ENCODE measurements around the gene NCAM2.

NCAM2 gene

DNA sequence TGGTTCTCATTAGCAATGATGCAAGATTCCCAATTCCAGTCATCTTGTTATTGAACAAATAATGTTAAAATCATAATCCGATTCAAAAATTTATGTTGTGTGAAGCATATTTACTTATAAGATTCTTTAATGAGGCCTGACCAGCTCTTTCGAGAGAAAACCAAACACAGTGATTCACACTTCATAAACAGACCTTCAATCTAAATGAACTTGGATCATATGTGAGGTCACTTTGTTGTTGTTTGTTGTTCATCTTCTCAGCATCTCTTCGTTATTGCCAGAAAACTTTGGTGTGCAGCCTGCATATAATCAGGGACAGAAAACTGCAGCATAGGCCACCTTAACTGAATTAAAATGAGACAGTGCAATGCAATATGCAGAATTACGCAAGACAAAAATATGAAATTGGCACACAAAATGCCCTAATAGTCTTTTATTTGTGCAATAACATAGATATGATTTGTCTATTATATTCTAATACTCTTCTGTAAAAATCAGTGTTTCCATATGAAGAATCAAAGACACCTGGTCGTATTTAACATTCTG, 30.1 kb downstream of the NCAM2 start:
- no peak for DNase-seq (ENCODE audit: low spot score)

DNA sequence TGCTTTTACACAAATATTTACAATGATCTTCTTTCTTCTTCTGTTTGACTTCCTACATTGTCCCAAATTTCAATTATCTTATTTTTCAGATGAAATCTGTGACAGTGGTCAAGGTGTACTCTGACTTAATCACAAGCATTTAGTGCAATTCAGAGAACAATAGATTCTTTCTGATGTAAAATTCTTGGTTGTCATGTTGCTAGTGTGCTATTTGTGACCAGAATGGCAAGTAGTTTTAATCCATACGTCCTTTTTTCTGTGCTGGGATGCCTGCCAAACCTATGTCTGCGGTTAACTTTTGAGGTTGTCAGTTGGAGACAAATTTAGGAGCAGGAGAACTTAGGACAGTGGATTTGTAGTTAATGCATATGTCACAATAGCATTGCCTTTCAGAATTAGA, 31.0 kb downstream of the NCAM2 start:
- peak; percentile 3 for DNase-seq (ENCODE audit: low spot score)

DNA sequence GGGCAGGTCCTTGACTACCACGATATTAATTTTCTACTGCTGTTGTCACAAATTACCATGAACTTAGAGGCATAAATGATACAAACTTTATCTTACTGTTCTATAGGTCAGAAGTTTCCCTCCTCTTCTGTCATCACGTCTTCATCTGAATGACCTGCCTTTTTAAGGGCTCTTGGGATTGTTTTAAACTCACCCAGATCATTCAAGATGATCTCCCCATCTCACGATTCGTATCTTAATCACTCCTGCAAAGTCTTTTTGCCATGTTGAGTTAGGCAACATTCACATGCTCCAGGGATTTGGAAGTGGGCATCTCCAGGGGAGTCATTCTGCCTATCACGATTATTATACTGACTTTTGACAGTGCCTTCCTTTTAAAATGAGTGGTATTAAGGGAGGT, 32.1 kb downstream of the NCAM2 start:
- no peak for DNase-seq (ENCODE audit: low spot score)

DNA sequence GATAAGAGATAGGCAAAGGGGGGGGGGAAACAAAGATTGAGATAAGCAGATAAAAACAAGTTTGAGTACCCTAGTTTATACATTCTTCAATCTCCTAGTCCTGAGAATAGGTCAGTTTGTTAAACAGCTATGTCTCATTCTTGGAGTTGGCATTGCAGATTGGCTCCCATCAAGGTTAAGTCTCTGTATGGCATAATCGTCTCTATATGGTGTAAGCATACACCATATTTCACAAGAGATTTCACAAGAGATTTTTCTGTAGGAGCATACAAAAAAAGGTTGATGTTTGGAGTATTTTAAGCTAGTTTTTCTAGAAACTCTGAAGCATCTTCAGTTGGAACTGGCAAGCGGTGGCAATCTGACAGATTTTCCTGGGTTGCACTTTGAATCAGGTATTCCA, 35.8 kb downstream of the NCAM2 start:
- DNase-seq (ENCODE audit: low spot score) = no peak

DNA sequence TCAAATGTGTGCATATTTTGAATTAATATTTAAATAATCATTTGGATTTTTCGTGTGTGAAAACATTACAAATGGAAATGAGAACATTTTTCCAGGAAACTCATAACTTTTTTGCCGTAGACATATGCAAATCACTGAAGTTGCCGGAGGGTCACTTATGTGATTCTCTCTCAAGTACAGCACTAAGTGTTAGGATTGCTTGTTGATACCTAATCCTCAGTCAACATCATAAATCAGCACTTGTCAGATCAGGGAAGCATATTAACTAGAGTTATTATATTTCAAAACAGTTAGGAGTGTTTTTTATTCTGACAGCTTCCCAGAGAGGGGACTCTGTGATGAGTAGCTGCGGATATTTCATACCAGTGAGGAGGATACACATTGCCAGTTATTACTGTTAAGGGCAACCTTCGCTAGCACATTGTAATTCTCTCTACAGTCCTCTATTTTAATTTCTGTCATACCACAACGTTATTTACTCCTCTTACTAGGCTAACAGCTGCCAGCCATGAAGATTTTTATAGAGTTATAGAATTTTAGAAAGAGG, 41.5 kb downstream of the NCAM2 start:
- DNase-seq (ENCODE audit: low spot score) = no peak

DNA sequence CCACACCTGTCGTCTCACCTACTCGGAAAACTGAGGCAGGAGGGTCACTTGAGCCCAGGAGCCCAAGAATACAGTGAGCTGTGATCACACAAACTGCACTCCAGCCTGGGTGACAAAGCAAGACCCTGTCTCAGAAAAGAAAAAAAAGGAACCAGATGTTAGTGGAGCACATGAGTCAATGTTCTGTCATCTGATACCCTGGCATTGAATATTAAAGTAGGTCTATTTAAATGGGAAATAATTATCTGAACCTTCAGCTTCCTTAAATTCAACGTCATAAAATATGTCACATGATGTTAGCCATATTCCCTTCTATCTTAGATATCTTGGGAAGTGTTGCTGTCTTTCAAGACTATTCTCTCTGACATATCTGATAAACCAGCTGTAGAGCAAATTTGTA, 47.3 kb downstream of the NCAM2 start:
- no peak for DNase-seq (ENCODE audit: low spot score)

DNA sequence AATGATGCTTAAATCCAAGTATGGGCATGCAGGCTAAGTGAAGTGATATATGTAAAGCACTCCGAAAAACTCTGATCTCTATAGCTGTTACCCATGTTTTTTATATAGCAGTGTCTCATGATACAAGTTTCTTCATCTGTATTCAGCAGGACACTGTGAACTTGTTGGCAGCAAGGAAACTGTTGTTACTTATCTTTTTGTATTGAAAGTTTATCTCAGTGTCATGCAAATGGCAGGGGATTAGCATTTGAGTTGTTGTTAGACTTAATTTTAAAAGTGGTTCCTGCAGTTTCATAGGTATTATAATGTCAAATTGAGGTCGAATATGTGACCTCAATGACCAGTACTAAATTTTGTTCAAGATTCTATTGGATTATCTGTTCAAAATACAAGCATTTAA, 47.9 kb downstream of the NCAM2 start:
- no peak for DNase-seq (ENCODE audit: low spot score)

DNA sequence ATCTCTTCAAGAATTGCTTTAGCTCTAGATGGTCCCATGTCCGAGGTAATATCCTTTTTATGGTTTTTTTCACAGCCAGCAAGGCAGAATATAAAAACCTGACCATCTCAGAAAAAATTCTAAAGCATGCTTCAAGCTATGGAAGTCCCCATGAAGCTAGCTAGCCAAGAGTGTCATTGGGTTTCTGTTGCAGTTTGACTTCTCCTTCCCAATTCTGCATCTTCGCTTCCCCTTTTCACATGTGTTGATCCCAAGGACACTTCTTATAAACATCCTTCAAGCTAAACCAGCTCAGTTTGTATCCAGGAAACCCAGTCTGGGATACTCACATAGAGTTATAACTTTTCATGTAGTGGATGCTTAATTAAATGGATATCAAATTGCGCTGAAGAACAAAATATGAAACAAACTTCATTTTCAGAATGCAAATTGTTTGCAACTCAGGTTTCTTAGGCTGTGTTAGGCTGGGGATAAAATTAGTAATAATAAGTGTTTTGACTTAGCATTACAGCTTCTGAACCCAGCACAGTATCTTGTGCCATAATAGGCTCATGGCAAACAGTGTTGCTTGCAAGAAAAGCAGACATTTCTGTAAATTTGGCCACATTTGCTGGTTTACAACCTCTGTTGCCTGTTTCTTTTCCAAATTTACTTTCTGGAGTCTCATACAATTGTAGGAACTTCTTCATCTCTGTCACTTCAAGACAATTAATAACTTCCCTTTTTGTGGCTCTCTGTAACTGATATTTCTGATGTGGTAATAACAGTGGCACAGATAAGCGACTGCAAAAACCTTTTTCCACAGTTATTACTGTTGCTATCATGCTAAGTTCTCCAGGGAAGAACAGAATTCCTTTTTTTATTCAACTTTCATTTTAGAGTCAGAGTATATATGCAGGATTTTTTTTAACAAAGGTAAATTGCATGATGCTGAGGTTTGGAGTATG, 53.2 kb downstream of the NCAM2 start:
- no peak for DNase-seq (ENCODE audit: low spot score)

DNA sequence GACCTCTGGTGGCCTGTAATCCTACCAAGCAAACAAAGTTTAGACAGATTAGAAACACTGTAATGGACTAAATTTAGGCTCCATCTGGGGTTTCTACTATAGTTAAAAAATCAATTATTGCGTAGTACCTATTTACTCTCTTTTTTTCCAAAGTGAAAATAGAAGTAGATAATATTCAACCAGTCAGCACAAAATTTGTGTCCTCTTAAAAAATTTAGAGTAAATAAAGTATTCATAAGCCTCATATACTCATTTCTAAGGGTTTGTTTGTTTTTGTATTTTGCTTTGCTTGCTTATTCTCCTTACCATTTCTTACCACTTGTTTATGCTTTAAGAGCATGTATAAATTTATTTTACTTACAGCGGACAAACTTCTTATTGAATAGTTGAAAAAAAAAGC, 54.5 kb downstream of the NCAM2 start:
- no peak for DNase-seq (ENCODE audit: low spot score)

DNA sequence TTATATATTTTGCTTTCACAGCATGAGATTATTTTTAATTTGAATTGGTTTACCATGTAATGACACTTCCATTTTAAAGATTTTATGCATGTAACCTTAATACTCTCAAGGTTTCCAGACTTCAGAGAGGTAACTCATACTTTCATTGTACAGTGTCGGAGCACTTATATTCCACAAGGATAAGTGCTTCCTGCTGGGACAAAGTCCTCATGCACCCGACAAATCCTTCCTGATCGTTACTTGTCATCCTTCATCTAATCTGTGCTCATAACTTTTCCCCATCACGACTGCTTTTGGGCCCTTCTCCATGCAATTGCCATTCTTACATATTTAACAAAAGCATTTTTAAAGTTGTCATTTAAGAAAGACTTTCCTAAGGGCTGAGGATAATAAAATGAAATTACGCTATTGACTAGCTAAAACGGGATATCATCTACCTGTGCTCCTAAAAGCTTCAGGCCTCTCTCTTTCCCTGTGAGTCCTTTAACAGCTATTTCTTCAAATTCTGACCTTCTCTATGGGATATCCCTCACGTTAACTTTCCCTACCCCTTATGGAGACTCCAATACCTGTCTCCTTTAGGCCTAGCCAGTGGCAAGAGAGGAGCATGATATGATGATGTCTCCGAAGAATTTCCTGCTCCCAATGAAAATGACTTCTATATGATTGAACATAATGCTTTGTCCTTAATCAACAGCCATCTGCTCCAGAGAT, 59.3 kb downstream of the NCAM2 start:
- DNase-seq (ENCODE audit: low spot score) = no peak

DNA sequence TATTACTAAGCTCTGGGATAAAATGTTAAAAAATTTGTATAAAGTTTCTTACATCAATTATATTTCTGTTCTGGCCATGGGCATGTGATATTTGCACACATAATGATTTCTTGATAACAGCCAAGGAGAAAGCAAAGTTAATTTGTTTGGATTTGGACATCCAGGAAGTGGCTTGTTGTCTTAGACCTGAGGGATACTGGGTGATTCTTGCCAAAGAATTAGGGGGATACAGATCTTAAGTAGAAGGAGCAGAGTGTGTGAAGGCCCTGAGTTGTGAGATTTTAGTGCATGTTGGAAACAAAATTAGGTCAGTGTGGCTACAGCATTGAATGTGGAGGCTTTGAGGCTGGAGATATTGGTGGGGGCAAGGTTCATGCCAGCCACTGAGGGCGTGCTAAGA, 65.6 kb downstream of the NCAM2 start:
- DNase-seq (ENCODE audit: low spot score) = no peak

DNA sequence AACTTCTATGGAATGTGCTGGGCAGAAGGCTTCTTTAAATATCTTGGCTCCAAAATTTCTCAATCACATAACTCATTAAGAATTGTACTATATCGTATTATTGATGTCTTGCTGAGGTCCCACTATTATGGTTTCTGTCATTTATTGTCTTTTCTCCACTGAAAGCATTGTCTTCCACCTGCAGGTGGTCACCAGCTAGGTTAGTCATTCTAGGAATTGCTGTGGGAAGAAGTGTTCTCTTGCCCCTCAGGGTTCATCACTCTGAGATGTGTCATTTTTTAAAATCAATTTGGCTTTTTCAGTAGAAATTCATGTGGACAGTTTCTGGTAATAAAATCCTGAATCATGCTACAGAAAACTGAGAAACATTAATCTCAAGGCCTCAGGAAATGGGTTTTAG, 66.1 kb downstream of the NCAM2 start:
- DNase-seq (ENCODE audit: low spot score) = no peak

DNA sequence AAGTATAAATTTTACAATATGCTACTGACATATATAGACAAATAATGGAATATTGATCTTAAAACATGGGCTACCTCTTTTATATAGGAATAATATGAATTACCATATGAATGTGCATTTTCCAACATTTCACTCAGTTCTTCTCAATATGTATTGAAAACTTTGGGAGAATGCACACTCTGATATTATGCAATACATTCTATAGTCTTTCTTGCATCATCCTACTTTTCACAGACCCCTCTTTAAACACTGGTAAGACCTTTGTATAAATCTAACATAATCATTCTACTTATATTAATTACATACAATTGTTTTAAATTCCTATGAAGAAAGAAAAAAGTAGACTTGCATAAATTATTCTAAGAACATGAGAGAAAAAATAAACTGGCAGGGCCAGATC, 69.2 kb downstream of the NCAM2 start:
- no peak for DNase-seq (ENCODE audit: low spot score)

DNA sequence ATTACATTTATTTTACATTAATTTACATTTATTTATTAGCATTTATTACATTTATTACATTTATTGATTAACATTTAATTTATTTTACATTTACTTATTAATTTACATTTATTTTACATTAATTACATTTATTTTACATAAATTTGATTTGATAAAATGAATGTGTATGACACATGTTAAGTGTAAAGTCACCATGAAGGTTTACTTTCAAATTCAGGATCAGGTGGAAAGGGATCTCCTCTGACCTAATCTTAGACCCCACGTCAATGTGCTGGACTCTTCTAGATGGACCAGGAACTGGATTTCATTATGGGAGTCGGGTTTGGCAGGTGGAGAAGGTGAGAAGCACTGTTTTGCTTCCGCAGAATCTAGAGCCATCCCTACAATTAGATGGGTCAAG, 76.1 kb downstream of the NCAM2 start:
- DNase-seq (ENCODE audit: low spot score) = no peak

DNA sequence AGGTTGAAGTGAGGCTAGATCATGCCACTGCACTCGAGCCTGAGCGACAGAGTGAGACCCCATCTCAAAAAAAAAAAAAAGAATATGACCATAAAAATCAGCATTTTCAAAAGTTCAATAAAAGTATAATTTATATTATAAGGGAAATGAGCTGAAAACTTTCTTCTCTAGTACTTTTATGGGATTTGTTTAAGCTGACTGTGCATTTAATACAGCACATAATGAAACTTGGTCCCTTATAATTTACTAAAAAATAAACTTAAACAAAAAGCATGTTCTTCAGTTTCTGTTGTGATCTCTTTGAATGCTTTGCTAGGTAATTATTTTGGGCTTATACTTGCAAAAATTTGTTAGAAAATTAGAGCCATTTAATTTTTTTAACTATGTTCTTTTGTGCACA, 77.8 kb downstream of the NCAM2 start:
- DNase-seq (ENCODE audit: low spot score) = no peak

DNA sequence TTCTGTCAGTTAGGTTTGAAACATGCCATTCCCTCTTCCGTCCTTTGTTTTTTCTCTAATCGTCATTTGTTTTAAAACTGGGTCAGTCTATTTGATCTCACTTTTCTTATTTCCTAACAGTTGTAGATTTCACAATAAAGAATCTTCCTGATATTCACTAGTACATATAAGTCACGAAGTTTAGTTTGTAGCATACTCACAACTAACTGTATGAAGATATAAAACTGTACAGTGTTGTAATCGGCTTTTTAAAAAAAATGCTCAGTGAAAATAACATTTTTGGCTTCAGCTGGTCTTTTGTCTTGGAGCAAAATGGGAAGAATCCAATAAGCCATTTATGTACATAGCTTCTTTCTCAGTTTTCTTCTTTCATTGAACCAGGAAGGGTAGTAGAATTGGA, 78.3 kb downstream of the NCAM2 start:
- DNase-seq (ENCODE audit: low spot score) = no peak

DNA sequence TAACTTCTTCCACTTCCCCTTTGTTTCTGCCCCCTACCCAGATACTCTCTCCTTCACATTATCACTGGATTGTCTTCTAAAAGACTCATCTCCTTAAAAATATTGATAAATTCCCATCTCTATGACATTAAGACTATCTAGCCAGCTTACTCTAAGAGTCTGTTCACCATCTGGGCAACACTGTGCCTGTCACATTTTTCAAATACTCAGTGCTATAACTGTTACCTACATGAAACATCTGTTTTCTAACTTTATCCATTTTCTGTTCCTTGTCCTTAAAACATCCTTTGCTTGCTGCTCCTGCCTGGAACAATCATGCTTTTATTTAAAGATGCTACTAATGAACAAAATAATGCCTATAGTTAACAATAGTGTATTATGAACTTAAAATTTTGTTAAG, 81.4 kb downstream of the NCAM2 start:
- DNase-seq (ENCODE audit: low spot score) = no peak

DNA sequence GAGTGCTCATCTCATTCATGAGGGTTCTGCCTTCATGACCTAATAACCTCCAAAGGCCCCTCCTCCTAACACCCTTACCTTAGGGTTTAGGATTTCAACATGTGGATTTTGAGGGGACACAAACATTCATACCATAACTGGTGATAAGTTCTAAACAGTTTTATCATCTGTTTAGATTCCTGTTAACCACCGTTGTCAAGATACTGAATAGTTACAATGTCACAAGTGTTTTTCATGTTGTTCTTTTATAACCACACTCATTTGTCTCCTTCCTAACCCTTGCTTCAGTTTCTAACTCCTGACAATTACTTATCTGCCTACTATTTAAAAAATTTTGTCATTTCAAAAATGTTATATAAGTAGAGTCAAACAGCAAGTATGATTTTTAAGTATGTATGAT, 86.0 kb downstream of the NCAM2 start:
- no peak for DNase-seq (ENCODE audit: low spot score)

DNA sequence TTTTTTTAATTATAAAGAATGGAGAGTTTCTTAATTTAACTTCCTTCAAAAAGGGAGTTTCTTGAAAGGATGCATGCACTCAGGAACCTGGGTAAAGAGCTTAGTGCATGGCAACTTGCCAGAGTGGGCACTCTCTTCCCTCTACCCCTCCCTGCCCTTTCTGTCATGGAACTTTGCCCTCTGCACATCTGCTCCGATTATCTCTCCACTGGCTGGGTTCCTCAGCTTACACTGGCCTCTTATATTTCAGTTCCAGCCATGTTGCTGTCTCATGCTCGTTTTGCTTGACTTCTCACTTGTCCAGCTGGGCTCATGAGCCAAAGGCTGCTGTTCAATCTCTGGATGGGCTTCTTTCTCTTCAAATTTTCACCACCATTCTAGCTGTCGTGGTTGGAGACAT, 87.0 kb downstream of the NCAM2 start:
- DNase-seq (ENCODE audit: low spot score) = no peak

DNA sequence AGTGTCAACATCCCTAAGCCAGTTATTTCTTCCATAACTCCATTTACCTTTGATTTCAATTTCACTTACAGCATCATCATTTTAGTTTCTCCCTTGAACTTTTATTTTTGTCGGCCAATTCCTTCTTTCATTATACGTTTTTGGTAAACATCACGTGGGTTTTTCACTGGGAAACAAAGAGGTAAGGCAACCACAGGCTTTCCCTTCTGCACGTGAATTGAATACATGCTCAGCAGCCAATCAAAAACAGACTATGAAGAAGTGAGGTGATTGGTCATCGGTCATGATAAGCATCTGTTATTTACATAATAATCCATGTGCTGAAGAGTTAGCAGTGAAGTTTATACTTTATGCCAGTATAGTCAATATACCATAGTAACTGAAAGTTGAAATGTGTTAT, 98.7 kb downstream of the NCAM2 start:
- no peak for DNase-seq (ENCODE audit: low spot score)

DNA sequence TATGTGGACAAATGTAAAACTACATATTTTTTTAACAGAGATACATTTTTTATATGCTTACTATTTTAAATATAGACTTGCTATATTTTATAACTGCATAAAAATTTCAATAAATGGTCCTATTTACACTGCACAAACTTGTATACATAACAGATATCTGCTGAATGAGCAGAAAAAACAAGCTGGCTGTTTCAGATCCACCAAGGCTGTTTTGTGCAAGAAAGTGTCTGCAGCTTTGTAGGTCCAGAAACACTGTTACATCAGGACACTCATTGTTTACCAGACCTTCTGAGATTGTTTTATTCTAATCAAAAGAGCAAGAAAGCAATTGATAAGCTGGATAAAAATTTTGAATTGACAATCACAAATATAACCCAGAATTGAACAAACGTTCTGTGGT, 99.3 kb downstream of the NCAM2 start:
- no peak for DNase-seq (ENCODE audit: low spot score)

DNA sequence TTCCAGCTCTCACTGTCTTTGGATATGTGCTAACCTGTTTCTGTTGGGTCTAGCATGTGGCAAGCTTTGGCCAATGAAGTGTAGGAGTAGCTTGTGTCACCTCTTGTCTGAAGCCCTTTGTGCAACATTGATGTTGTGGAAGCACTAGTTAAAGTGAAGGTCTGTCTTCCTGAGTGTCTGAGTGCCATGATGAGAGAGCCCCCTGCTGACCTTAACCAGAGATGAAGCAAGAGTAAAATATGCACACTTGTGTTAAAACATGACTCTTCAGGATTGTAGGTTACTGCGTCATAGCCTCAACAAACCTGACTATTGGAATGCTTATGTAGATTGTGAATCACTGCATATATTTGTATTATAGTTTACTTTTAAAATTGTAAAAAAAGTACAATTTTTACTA, 103.7 kb downstream of the NCAM2 start:
- peak; percentile 29 for DNase-seq (ENCODE audit: low spot score)

DNA sequence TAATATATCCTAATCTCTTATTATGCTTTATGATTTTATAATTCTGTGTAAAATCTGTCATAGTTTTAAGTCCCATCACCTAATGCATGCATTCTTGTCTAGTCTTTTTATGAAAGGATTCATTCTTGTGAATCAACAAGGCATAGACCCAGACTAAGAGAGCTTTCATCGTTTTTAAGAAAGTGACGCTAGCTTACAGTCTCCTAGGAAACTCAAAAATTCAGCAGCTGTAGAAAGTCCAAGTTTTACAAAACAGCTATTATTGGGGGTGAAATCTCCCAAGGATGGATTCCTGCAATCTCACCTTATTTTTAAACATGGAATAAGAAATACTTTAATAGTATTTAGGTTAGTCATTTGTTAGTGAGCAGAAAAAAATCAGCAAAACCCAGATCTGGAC, 104.7 kb downstream of the NCAM2 start:
- DNase-seq (ENCODE audit: low spot score) = no peak

All from SW480 (cell line).